GM21619 (cell line): Measurements from ENCODE around the gene YIPF3.
"Not testable (repeated sequence)": the region's sequence is repeated elsewhere in the genome, so short reads cannot be mapped to it uniquely, and the experiment has no call there.

Experiments used
- ATAC-seq: cut with Tn5 transposase; IDR thresholded peaks from one replicate; pipeline ENCODE4 v1.9.1; 2021; ENCODE audit not compliant: unreplicated experiment

Gene YIPF3

DNA sequence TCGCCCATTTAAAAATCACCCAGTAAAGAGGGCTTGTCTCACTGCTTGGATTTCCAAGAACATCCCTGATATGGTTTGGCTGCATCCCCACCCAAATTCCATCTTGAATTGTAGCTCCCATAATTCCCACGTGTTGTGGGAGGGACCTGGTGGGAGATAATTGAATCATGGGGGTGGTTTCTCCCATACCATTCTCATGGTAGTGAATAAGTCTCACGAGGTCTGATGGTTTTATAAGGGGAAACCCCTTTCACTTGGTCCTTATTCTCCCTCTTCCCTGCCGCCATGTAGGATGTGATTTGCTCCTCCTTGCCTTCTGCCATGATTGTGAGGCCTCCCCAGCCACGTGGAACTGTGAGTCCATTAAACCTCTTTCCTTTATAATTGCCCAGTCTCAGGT is 49.5 kb downstream of the YIPF3 start:
- ATAC-seq, result not testable (repeated sequence)

- ATAC-seq, result no peak
These were observed 50.8 kb downstream of the YIPF3 start for GRCh38 chr6:43465948-43466347.

- ATAC-seq, result no peak
These were observed 52.4 kb downstream of the YIPF3 start for GRCh38 chr6:43464337-43464736.

DNA sequence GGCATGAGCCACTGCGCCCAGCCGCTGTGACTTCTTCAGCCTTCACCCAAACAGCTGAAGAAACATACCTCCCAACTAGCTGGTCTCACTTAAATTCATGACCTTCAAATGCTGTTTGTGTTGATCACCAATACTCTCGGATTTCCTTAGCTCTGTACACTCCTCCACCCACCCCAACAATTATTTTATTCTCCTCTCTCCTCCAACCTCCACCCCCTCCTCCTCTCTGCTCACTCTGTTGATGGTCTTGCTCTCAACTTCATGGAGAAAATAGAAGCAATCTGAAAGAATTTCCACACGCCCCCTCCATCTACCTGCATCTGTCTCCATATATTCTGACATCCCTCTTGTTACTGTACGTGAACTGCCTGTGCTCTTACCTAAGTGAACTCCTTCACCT is 54.8 kb downstream of the YIPF3 start:
- no peak for ATAC-seq
